MG63 (cell line): ENCODE data around the gene COA5. TPM values are rescaled to one million over a fixed set of nuclear protein-coding genes. Genes with fewer than 3 reads are reported as not detected.
A peak's percentile ranks its signal among the peaks of the same experiment; 100 is the strongest.

Source experiments
- DNase-seq: peaks from one replicate; pipeline ENCODE4 v3.0.0-alpha.2; 2020
- H3K27me3 ChIP-seq: fragments of 250-450 bp; sonication (Bioruptor Pico); 2 replicates; pipeline ENCODE4 v1.5.1; 2020; ENCODE audit warnings: mild to moderate bottlenecking, moderate library complexity
- H3K36me3 ChIP-seq: fragments of 250-450 bp; sonication (Bioruptor Pico); 2 replicates; pipeline ENCODE4 v1.5.1; 2020; ENCODE audit warnings: mild to moderate bottlenecking, moderate library complexity
- H3K4me3 ChIP-seq: fragments of 250-450 bp; sonication (Bioruptor Pico); 2 replicates; pipeline ENCODE4 v1.5.1; 2020; ENCODE audit warnings: mild to moderate bottlenecking, moderate library complexity
- H3K9me3 ChIP-seq: fragments of 250-450 bp; sonication (Bioruptor Pico); 2 replicates; pipeline ENCODE4 v1.5.1; 2020; ENCODE audit warnings: mild to moderate bottlenecking, moderate library complexity
- total RNA-seq: library from RNA; depleted of rRNA; stranded (reverse); fragments of >200 nt; shearing (Covaris generic); gene quantifications from 2 replicates; pipeline ENCODE4 v1.2.3, GENCODE V29; 2014; ENCODE audit warnings: low replicate concordance

Gene COA5
- total RNA-seq, 1 experiment from 2014 or later = 28.1 TPM

- H3K27me3 ChIP-seq = no peaks in the 10 kb centered on the region
- no peaks in the 10 kb centered on the region for H3K9me3 ChIP-seq
- no peaks in the 10 kb centered on the region for H3K36me3 ChIP-seq
- no peak for DNase-seq
- no peak overlapping the region for H3K4me3 ChIP-seq
Measured at GRCh38 chr2:98583276-98583675, 25.0 kb downstream of the COA5 start.

DNA sequence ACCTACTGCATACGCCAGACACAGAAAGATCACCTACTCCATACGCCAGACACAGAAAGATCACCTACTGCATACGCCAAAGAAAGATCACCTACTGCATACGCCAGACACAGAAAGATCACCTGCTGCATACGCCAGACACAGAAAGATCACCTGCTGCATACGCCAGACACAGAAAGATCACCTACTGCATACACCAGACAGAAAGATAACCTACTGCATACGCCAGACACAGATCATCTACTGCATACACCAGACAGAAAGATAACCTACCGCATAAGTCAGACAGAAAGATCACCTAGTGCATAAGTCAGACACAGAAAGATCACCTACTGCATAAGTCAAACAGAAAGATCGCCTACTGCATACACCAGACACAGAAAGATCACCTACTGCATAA lies 25.8 kb downstream of the COA5 start:
- Histone ChIP-seq H3K9me3 (no peaks in the 10 kb centered on the region), H3K27me3 (no peaks in the 10 kb centered on the region), H3K4me3 (no peak overlapping the region), H3K36me3 (no peaks in the 10 kb centered on the region)
- DNase-seq = no peak

DNA sequence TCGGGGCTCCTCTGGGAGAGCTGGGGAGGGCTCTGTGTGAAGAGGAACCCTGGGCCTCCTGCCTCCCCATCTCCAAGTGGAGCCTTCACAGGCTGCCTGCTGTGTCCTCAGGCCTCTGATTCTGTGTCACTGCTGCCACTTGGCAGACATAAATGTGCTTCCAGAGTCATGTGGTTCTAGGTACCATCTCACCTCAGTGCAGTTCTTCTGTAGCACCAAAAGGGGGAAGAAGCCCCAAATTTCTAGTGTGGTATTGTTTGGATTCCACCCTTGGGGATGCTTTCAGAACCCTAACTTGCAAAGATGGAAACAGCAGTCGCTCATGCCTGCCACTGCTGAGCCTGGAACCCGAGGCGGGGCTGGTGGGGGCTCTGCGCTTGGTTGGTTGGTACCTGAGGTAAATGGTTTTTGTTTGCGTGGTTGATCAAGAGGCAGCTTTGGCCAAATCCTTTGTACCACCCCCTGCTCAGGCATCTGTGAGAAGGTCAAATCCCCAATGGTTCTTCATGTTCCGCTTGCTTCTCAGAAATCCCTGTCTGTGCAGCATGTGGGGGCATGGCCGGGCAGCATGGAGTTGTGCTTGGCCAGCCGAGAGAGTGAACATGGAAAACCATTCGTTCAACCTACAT lies 27.5 kb downstream of the COA5 start:
- Histone ChIP-seq H3K4me3 (no peak overlapping the region), H3K36me3 (no peaks in the 10 kb centered on the region), H3K27me3 (no peaks in the 10 kb centered on the region), H3K9me3 (no peaks in the 10 kb centered on the region)
- DNase-seq = no peak

DNA sequence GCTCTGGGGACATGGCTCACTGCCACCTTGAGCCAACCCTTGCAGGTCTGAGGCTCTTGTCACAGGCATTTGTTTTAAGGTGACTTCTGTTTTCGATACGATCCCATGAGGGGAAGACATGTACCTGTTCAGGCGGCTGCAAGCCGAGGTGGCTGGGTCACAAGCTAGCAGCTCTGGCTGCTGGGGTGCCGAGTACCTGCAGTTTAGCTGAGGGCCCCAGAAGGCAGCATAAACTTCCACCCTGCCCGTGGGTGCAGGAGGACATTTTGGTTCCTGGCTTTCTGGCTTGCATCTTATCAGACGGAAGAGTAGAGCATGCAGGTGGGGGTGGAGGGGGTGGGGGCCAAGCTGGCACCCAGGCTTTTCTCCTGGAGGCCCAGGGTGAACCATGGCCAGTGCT lies 28.4 kb downstream of the COA5 start:
- Histone ChIP-seq H3K27me3 (no peaks in the 10 kb centered on the region), H3K9me3 (no peaks in the 10 kb centered on the region), H3K36me3 (no peaks in the 10 kb centered on the region), H3K4me3 (no peak overlapping the region)
- no peak for DNase-seq

DNA sequence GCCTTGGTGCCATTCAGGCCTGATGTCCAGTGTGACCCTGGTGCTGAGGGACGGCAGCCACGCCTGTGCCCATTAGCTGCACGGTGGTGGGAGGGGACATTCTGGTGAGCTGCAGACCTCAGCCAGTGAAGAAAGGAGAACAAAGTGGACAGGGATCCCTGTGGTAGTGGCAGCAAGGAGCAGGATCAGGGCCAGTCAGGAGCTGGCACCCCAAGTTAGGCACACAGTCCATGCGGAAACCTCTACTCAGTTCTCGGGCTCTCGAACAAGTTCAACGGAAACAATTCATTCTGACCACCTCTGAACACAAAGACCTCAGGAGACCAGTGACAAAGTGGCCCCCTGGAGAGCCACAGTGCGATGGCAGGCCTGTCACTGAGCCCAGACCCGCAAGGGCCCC lies 30.1 kb downstream of the COA5 start:
- no peaks in the 10 kb centered on the region for H3K27me3 ChIP-seq
- no peak for DNase-seq
- H3K36me3 ChIP-seq = no peaks in the 10 kb centered on the region
- H3K4me3 ChIP-seq = no peak overlapping the region
- H3K9me3 ChIP-seq = no peaks in the 10 kb centered on the region

DNA sequence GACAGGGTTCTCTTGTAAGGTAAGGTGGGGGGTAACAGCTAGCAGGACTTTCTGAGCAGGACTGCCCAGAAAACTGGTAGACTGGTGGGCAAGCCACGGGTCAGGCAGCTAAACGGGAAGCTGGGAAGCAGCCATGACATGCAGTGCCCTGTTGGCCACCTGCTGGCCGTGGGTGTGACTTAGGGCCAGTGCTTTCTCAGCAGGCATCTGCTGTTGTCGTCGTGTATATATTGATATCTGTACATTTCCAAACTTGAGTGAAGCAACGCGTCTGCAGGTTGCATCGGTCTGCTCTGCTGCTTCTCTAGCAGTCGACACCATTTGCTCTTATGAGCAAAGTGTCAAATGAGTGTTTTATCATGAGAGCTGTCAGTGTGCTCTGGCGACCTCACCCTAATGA lies 31.0 kb downstream of the COA5 start:
- H3K36me3 ChIP-seq = no peaks in the 10 kb centered on the region
- no peaks in the 10 kb centered on the region for H3K9me3 ChIP-seq
- H3K4me3 ChIP-seq = no peak overlapping the region
- DNase-seq = no peak
- no peaks in the 10 kb centered on the region for H3K27me3 ChIP-seq

- Histone ChIP-seq H3K4me3 (no peak overlapping the region), H3K9me3 (no peaks in the 10 kb centered on the region), H3K36me3 (no peaks in the 10 kb centered on the region), H3K27me3 (no peaks in the 10 kb centered on the region)
- DNase-seq = no peak
Measured at GRCh38 chr2:98576666-98577312, 31.5 kb downstream of the COA5 start.

DNA sequence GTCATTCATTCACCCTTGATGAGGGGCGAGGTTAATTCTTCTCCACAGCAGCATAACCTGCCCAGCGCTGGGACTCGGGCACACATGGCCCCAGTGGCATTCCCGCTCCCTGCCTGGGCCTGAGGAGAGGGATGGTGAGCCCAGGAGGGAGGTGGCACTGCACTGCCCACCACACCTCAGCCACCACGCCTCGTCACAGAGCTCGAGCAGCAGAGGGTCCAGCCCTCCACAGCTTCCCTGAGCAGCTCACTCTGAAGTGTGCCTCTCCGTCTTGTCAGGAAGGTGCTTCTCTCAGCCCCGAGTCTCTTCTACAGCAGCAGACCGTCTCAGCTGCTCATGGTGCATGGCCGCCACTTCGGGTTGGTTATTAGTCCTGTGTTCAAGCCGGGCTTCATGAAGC lies 34.9 kb downstream of the COA5 start:
- Histone ChIP-seq H3K27me3 (no peaks in the 10 kb centered on the region), H3K36me3 (peaks cover 3% of the 10 kb centered on the region; the same call in 1 of the 2 replicates), H3K4me3 (no peak overlapping the region), H3K9me3 (no peaks in the 10 kb centered on the region)
- DNase-seq = no peak

- H3K9me3 ChIP-seq = no peaks in the 10 kb centered on the region
- no peak for DNase-seq
- H3K27me3 ChIP-seq = no peaks in the 10 kb centered on the region
- peaks cover 3% of the 10 kb centered on the region; the same call in 1 of the 2 replicates for H3K36me3 ChIP-seq
- no peak overlapping the region for H3K4me3 ChIP-seq
Measured at GRCh38 chr2:98572676-98573075, 35.6 kb downstream of the COA5 start.

DNA sequence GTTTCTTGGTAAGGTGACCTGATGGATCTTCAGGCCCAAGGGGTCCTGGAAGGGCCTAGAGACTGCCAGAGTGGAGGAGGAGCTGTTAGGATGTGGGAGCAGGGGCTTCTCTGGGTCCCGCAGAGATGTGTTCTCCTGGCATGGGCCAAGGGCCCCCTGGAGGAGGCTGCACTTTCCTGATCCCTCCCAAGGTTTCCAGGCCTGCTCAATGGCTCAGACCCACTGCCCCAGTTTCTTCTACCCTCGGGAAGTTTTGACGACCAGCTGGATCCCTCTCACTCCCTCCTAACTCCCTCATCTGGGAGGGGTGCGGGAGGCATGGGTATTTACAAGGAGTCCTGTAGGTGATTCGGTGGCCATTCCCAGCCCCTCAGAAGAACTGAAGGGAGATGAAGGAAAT lies 36.1 kb downstream of the COA5 start:
- Histone ChIP-seq H3K27me3 (no peaks in the 10 kb centered on the region), H3K4me3 (no peak overlapping the region), H3K36me3 (peaks cover 3% of the 10 kb centered on the region; the same call in 1 of the 2 replicates), H3K9me3 (no peaks in the 10 kb centered on the region)
- no peak for DNase-seq

DNA sequence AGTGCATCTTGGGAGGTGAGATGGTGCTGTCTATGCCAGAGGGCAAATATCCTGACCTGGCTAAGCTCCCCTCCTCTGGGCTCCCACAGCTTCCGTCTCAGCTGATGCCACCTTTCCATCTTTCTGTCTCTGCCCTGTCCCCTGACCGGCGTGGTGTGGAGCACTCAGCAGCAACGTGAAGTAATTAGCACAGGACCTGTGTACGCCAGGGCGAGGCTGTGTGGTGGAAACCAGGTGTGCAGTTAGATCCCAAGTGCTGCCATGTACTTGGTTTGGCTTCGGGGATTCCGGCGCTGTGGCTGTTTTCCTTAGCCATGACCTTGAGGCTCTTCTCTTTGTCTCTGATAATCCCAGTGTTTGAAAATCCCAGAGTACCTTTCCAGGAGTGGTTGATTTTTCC lies 36.5 kb downstream of the COA5 start:
- no peaks in the 10 kb centered on the region for H3K9me3 ChIP-seq
- no peak for DNase-seq
- no peaks in the 10 kb centered on the region for H3K27me3 ChIP-seq
- H3K4me3 ChIP-seq = no peak overlapping the region
- H3K36me3 ChIP-seq = peaks cover 3% of the 10 kb centered on the region; the same call in 1 of the 2 replicates

DNA sequence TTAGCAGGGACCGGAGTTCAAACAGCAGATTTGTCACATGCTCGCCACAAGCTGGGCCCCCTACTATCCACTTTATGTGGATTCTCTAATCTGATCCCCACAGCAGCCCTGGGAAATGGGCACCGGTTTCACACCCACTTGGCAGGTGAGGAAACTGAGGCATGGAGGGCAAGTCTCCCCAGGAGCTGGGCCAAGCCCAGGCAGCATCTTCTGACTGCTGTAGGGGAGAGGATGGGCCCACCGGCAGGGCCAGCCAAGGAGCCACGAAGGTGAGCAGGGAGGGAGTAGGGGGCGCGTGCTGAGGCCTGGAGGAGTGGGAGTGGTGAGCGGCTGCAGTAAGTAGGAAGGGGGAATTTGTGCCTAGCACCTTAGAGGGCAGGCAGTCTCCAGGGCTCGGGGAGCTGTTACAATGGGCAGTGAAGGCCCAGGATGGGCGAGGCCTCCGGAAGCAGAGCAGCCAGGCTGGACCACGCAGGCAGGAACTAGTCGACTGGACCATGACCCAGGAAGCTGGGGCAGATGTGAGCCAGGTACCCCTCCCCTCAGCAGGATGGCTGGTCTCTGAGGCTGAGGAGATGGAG lies 37.1 kb downstream of the COA5 start:
- no peak for DNase-seq
- Histone ChIP-seq H3K36me3 (peaks cover 3% of the 10 kb centered on the region; the same call in 1 of the 2 replicates), H3K9me3 (no peaks in the 10 kb centered on the region), H3K4me3 (no peak overlapping the region), H3K27me3 (no peaks in the 10 kb centered on the region)

GRCh38 chr2:98570356-98570755 lies 38.0 kb downstream of the COA5 start:
- no peak overlapping the region for H3K4me3 ChIP-seq
- H3K36me3 ChIP-seq = peaks cover 3% of the 10 kb centered on the region; the same call in 1 of the 2 replicates
- no peaks in the 10 kb centered on the region for H3K27me3 ChIP-seq
- H3K9me3 ChIP-seq = no peaks in the 10 kb centered on the region
- DNase-seq = no peak

DNA sequence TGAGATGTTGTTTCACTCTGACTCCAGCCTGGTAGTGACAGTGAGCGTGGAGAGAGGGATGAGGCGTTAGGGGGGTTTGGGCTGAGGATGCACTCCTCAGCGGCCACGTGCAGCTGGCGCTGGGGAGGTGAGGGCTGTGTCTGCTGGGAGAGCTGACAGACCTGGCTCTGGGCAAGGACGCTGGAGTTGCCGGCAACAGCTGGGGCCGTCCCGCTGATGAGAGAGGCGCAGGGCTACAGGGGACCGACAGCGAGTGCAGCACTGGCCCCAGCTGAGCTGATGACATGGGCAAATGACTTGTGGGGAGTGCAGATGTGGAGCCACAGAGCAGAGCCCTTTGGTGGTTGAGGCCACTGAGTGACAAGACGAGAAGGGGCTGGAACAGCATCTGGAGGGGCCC lies 38.4 kb downstream of the COA5 start:
- no peak for DNase-seq
- peaks cover 3% of the 10 kb centered on the region; the same call in 1 of the 2 replicates for H3K36me3 ChIP-seq
- no peaks in the 10 kb centered on the region for H3K9me3 ChIP-seq
- no peak overlapping the region for H3K4me3 ChIP-seq
- H3K27me3 ChIP-seq = no peaks in the 10 kb centered on the region

DNA sequence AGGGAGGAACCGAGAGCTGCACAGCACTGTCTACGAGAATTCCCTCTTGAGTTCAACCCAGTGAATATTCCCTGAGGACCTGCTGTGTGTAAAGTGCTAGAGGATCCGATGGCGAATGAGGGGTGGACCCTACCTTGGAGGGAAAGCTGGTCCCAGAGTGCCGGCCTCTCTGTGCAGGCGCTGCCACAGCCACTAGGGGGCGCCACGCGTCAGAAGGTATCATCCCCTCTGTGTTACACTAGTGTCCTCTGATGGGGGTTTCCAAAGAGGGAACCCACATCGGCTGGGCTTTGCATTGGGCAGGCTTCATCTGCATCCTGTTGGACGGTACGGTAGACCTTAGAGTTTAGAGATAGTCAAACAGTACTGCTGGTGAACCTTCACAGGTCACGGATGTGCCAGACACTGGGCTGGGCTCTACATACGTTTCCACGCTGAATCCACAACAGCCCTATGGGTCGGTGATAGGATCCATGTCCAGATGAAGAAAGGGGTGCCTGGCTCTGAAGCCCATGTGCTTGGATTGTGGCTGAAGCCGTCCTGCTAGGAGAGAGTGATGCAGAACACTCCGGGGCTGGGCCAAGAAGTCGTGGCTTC lies 39.0 kb downstream of the COA5 start:
- no peaks in the 10 kb centered on the region for H3K9me3 ChIP-seq
- peak; percentile 13 for DNase-seq

GRCh38 chr2:98568161-98568956 lies 40.0 kb downstream of the COA5 start:
- no peaks in the 10 kb centered on the region for H3K27me3 ChIP-seq
- H3K36me3 ChIP-seq = peaks cover 3% of the 10 kb centered on the region; the same call in 1 of the 2 replicates
- no peaks in the 10 kb centered on the region for H3K9me3 ChIP-seq
- no peak overlapping the region for H3K4me3 ChIP-seq
- DNase-seq = no peak

More for the DNA sequence above, 39.0 kb downstream of the COA5 start:
- Histone ChIP-seq H3K27me3 (no peaks in the 10 kb centered on the region), H3K4me3 (no peak overlapping the region), H3K36me3 (peaks cover 3% of the 10 kb centered on the region; the same call in 1 of the 2 replicates)

GRCh38 chr2:98565941-98566340 lies 42.4 kb downstream of the COA5 start:
- Histone ChIP-seq H3K4me3 (no peak overlapping the region), H3K9me3 (no peaks in the 10 kb centered on the region), H3K36me3 (peaks cover 7% of the 10 kb centered on the region; the same call in 1 of the 2 replicates), H3K27me3 (no peaks in the 10 kb centered on the region)
- no peak for DNase-seq
